GM18873 (cell line): Measurements from ENCODE around the gene SEMA4B.

Experiments used
- ATAC-seq: cut with Tn5 transposase; IDR thresholded peaks from one replicate; pipeline ENCODE4 v1.9.1; 2021; ENCODE audit warnings: mild to moderate bottlenecking, moderate library complexity, moderate number of reproducible peaks; ENCODE audit not compliant: unreplicated experiment, low FRiP score

Gene SEMA4B

GRCh38 chr15:90203473-90203872 is 2.3 kb downstream of the SEMA4B start:
- ATAC-seq, result no peak

- no peak for ATAC-seq
Measured at GRCh38 chr15:90203922-90204321, 2.8 kb downstream of the SEMA4B start.

DNA sequence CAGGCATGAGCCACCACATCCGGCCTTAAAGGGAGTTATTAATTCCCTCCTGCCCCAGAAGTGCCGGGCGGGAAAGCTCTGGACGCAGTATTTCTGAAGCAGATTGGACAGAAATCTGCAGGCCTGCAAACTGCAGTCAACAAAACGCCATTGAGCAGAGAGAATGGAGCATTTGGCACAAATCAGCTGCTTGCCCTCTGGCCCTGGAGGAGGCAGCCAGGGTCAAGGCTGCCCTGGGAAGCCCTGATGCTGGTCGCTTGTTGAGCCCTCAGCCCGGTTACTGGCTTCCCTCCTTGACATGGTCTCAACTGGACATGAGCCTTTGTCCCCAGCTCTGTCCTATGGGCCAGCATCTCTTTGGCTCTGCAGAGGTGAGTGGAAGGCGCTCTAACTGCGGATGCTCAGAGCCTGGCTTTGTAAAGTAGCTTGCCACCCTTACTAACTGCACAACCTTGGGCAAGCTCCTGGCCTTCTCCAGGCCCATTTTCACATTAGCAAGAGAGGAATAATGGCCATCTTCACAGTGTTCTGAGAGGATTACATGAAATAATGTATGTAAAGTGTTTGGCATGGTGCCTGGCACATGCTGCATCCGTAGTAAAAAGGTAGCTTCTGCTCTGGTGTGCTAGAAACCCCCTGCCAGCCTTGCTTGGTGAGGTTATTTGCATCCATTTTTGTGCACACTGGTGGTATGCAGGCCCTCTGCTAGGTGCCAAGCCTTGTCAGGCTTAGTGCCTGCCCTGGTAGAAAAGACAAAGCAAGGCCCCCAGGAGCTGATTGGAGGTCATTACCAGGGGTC is 4.1 kb downstream of the SEMA4B start:
- ATAC-seq, result no peak

DNA sequence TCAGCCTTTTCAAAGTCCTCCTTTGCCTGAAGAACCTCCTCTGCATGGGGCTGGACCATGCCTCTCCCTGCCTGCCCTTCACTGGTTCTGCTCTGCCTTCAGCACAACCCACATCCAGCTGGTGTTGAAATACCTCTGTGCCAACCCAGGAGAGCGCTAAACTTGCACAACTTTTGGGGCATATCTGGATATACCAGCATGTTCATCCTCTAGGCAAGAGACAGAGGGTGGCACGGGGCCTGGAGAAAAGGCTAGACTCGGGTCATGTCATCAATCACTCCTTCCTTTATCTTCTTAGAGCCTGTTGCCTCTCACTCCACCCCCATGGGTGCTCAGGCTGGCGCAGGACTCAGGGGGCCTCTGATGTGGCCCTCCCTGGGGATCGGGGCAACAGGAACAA is 4.8 kb downstream of the SEMA4B start:
- no peak for ATAC-seq

DNA sequence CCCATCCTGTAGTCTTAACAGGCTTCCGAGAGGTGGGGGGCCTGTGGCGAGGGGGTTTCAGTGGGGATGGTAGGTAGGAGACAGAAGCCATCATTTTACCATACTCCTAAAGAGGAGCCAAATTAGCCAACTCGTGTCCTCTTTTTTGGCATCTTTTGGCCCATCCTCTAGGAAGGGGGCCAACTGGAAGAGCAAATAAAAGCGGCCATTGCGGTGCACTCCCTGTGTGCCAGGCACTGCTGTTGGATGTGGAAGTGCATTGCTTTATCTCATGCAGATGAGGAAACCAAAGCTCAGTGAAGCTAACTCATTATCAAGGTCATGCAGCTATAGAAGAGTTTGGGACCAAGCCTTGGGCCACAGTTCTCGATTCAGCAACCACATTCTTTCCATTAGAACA is 6.1 kb downstream of the SEMA4B start:
- no peak for ATAC-seq

- ATAC-seq, result no peak
Measured at GRCh38 chr15:90208356-90208755, 7.2 kb downstream of the SEMA4B start.

GRCh38 chr15:90209591-90209990 is 8.5 kb downstream of the SEMA4B start:
- no peak for ATAC-seq

DNA sequence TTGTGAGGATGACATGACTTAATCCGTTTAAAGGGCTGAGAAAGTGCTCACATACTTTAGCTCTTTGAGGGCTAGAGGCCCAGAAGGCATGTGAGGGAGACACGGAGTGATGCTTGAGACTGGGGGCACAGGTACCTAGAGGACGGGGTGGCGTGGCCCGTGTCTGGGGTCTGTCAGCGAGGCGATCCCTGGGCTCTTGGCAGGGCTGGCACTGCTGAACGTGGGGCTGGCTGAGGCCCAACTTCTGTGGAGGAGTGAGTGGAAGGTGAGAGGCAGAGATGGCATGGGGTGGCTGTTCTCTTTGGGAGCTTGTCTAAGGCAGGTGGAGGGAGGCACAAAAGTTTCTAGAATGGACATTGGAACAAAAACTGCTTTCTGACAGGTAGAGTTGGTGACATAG is 9.5 kb downstream of the SEMA4B start:
- ATAC-seq, result no peak

DNA sequence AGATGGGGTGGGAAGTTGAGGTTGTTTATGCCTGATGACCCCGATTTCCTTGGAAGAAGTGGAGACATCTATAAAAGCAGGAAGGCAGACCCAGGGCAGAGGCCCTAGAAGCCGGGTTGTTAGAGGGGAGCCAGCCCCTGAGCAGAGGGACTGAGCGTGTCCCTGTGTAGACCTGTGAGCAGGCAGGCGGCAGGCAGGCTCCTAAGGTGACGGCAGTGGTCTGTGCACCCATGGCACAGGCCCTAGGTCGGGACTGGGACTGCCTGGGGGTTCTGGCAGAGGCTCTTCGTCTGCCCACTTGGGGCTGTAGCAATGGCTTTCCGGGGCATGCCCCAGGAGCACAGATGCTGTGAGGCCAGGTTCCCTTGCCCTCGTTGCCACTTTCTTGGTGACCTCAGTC is 9.9 kb downstream of the SEMA4B start:
- ATAC-seq, result no peak

- ATAC-seq, result no peak
Measured at GRCh38 chr15:90211440-90212143, 10.5 kb downstream of the SEMA4B start.

DNA sequence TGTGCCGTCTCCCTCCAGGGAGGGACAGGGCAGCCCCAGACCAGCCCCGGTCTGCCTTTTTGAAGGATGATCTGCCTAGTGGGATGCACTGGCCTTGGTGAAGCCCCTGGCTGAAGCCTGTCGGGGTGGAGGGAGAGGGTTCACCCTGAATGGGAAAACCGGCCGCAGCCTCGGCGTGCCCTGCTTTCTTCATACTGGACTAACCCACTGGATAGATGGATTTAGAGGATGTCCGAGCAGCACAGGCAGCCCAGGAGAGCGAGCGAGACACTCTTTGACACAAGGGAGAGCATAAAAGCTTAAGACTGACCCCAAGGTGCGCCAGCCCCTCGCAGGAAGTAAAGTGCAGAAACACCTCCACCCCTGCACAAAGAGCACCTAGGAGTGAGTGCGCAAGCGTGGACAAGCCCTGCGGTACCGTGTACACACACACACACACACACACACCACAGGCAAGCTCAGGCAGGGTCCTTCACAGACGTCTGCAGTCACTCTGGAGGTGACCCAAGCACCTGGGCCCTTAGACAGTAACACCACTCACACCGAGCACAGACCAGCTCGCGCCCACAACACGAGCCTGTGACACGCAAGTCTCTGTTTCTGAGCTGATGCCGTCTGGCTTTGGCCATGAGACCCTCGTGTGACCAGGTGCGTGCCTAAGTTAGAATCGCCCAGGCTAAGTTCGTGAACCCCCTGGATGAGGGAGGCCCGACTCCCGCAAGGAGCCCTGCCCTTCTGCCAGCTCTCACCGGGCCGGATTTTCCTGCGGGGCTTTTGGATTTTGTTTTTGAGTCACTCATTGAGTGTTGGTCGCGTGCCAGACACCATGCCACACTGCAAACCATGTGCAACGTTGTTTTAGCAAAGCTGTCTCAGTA is 11.3 kb downstream of the SEMA4B start:
- ATAC-seq, result no peak

GRCh38 chr15:90213122-90213817 is 12.1 kb downstream of the SEMA4B start:
- ATAC-seq, result no peak

- ATAC-seq, result no peak
Measured at GRCh38 chr15:90213818-90214204, 12.7 kb downstream of the SEMA4B start.

DNA sequence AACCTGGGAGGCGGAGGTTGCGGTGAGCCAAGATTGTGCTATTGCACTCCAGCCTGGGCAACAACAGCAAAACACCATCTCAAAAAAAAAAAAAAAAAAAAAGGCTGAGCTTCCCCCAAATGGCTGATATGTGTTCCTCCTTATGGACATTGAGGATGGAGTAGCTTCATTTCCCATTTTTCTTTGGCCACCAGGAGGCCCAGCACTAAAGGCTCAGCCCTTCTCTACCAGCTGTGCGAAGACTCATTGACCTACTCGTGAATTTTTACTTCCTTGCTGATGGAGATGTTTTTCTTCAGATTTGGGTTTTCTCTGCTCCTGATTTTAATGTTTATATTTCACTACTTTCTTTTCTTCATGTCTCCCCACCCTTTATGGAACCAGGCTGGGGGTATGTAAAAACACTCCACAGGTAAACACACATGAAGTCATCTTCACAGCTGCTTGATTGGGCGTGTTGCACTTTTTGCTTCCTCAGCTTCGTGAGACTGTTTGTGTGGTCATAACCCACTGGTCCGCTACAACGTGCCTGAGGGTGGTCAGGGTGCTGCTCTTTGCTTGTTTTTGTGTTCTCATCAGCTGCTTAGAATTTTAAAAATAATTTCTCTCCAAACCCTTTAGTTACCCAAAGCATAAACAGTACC is 13.5 kb downstream of the SEMA4B start:
- ATAC-seq, result no peak

DNA sequence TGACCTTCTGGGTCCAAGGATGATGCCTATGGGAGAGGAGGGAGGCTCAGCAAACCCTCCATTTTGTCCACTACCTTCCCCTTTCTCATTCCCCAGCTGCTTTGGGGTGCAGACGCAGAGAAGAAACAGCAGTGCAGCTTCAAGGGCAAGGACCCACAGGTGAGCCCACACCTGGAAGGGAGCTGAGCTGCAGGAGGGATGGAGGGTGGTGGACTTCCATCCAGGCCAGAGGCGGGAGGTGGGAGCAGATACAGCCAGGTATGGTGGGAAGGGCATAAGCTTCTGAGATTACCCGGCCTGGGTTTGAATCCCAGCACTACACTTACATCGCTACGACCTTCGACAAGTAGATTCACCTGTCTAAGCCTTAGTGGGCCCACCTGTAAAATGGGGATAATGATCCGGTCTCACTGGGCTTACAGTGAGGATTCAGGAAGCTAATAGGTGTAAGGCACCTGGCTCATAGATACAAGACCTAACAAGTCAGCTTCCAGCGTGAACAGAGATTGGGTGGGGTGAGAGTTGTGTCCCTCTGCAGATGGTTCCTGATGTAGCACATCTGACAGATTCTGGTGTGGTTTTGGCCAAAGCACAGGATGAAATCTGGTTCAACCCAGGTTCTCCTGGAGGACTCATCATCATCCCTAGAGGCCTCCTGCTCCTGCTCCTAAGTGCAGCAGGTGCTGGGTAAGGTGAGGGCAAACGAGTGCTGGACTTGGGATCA is 16.7 kb downstream of the SEMA4B start:
- no peak for ATAC-seq

- ATAC-seq, result no peak
Measured at GRCh38 chr15:90219421-90220141, 18.5 kb downstream of the SEMA4B start.

DNA sequence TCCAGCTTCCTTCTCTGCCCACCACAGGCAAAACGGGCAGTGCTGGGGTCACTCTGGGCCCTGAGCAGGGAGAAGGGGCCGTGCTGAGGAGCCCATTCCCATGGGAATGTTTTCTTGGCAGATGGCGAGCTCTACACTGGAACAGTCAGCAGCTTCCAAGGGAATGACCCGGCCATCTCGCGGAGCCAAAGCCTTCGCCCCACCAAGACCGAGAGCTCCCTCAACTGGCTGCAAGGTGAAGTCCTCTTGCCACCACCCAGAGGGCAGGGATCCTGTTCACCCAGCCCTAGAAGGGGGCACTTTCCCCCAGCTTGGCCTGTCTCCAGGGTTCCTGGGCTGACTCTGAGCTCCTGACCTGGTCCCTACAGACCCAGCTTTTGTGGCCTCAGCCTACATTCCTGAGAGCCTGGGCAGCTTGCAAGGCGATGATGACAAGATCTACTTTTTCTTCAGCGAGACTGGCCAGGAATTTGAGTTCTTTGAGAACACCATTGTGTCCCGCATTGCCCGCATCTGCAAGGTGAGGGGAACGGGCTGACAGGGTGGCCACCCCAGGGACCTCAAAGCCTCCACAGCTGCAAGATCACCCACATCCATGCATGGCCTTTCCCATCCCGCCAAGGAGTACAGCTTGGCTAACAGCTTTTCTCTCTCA is 20.2 kb downstream of the SEMA4B start:
- no peak for ATAC-seq

DNA sequence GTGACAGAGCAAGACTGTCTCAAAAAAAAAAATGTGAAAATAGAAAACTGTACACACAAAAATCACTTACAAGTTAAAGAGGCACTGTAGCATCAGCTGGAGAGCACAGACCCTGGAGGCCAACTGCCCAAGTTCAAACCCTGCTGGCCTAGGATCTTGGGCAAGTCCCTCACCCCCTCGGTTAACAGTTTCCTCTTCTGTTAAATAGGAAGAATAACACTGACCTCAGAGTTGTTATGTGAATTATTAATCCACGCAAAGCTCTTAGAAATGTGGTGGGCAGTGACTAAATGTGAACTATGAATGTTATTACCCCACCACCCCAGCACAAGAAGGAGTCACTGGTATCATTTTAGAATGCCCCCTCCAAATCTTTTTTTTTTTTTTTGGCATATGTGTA is 21.4 kb downstream of the SEMA4B start:
- no peak for ATAC-seq
